ENCODE results near the gene NEMP1. TPM values are rescaled to one million over a fixed set of nuclear protein-coding genes. Genes with fewer than 3 reads are reported as not detected.

The NEMP1 gene
- total and polyA plus RNA-seq, 10 of the 15 experiments (the other 5 are each of a cell fraction or from before 2014, with no cell fraction given), result 4.0 to 45.9 (median 19.8) TPM

- TF ChIP-seq POLR2AphosphoS5 (IDR thresholded peaks at IDR 0.05; ENCODE audit: low read length) (peak; percentile 26; the same call in 1 of the 2 replicates), CREM (IDR thresholded peaks at IDR 0.05; ENCODE audit: low read depth) (0 out of 2 replicates have a peak, but pooled peaks have one; percentile 24), RAD51 (IDR thresholded peaks at IDR 0.05) (no peak), TCF3 (IDR thresholded peaks at IDR 0.05; ENCODE audit: borderline replicate concordance, insufficient read depth, low read depth, low read length) (no peak), ZNF384 (IDR thresholded peaks at IDR 0.05; ENCODE audit: borderline replicate concordance, low read depth, low read length) (no peak)
Measured at GRCh38 chr12:57085999-57086492, 7.5 kb upstream of the NEMP1 start (continued).

GRCh38 chr12:57080855-57081254 is 2.3 kb upstream of the NEMP1 start:
- FAIRE-seq (no peak), ATAC-seq (no peak), DNase-seq (ENCODE audit: low read depth, low spot score) (no peak)
- peaks cover 9% of the 10 kb centered on the region for H3K4me1 ChIP-seq (ENCODE audit: control insufficient read depth, insufficient read depth, low read length)
- no peaks in the 10 kb centered on the region for H3K27me3 ChIP-seq (replicated peaks in 1 of 2; ENCODE audit: control insufficient read depth in 2 of 2, insufficient read depth in 2 of 2, low read length in 1 of 2)
- H3K79me2 ChIP-seq (ENCODE audit: control insufficient read depth, insufficient read depth, low read length), result peaks cover 14% of the 10 kb centered on the region
- ChIA-PET CTCF (interaction anchor here (1.6 to 7.5 kb wide), 4 partner anchors 9 to 30 kb away, joined by 4 to 69 read pairs (median 52); partner anchors contain the start of genes NAB2 and STAT6), POLR2A (interaction anchor here (0.6 to 4.1 kb wide), 6 partner anchors 9 to 559 kb away, joined by 3 to 51 read pairs (median 3); partner anchors contain the start of genes RBMS2 and STAT6), RAD21 (ENCODE audit: unreplicated experiment) (interaction anchor here (3.6 to 3.9 kb wide), 2 partner anchors 8 to 30 kb away, joined by 27 to 53 read pairs; partner anchors contain the start of genes NAB2 and STAT6), SMC1A (ENCODE audit: uncharacterized antibody, unreplicated experiment) (interaction anchor here (1.3 to 5.4 kb wide), 4 partner anchors 11 to 30 kb away, joined by 5 to 50 read pairs (median 41); partner anchors contain the start of gene STAT6)
- no peak overlapping the region for H3K4me3 ChIP-seq
- H3K36me3 ChIP-seq (ENCODE audit: control insufficient read depth in 2 of 2, insufficient read depth in 2 of 2, low read length in 1 of 2), result no peaks in the 10 kb centered on the region; a peak in 1 of 4 replicates
- no TSS peak for BruUV-seq (replicated peaks)
- H2AFZ ChIP-seq (ENCODE audit: control insufficient read depth, low read depth, low read length), result no peak overlapping the region
- in situ Hi-C loops (cut with MboI) (loop anchor here (10.0 kb wide), 1 partner anchor 446 kb away; the partner anchor contains the start of gene BAZ2A), intact Hi-C loops (cut with micrococcal nuclease; ENCODE audit: unreplicated experiment) (no loop called here)
- 100% methylated on average over 1 of the region's 1 CpG for WGBS (ENCODE audit: insufficient coverage, insufficient replicate concordance, low lambda C conversion rate, missing lambda C conversion rate)
- no peak overlapping the region for H3K9ac ChIP-seq (ENCODE audit: control insufficient read depth, insufficient read depth, low read length)
- no peaks in the 10 kb centered on the region for H4K20me1 ChIP-seq (ENCODE audit: control insufficient read depth, insufficient read depth)
- H3K4me2 ChIP-seq (ENCODE audit: control insufficient read depth, insufficient read depth), result no peak overlapping the region
- no peak overlapping the region for H3K27ac ChIP-seq (ENCODE audit: control insufficient read depth, insufficient read depth)
- H3K9me3 ChIP-seq (replicated peaks; ENCODE audit: control insufficient read depth, insufficient read depth, low read length), result no peaks in the 10 kb centered on the region
- no peak for TF ChIP-seq STAT1 (conservative IDR thresholded peaks at IDR 0.05)
- no peak for TF ChIP-seq HDGF (IDR thresholded peaks at IDR 0.05)
- no peak for TF ChIP-seq NFIC (IDR thresholded peaks at IDR 0.05; ENCODE audit: low read depth, low read length)
- no peak for TF ChIP-seq SP1 (IDR thresholded peaks at IDR 0.05; ENCODE audit: low read depth, low read length)
- TF ChIP-seq IKZF1 (conservative IDR thresholded peaks at IDR 0.05), result no peak
- no peak for TF ChIP-seq NRF1 (conservative IDR thresholded peaks at IDR 0.05; ENCODE audit: low read depth, low read length)
- TF ChIP-seq ELK1 (IDR thresholded peaks at IDR 0.05; ENCODE audit: low read depth, low read length), result no peak
- TF ChIP-seq PKNOX1 (IDR thresholded peaks at IDR 0.05), result no peak
- no peak for TF ChIP-seq SREBF2 (IDR thresholded peaks at IDR 0.05; ENCODE audit: low read length)
- no peak for TF ChIP-seq CEBPB (IDR thresholded peaks at IDR 0.05; ENCODE audit: borderline replicate concordance in 1 of 2, low read depth in 2 of 2, low read length in 2 of 2)
- TF ChIP-seq ZBTB4 (CRISPR knock-in tag; IDR thresholded peaks at IDR 0.05), result no peak
- no peak for TF ChIP-seq RB1 (IDR thresholded peaks at IDR 0.05; ENCODE audit: borderline replicate concordance)
